NOMO-1 (cell line): ENCODE data around the gene HK2.
A peak's percentile ranks its signal among the peaks of the same experiment; 100 is the strongest.
"Not testable (repeated sequence)": the region's sequence is repeated elsewhere in the genome, so short reads cannot be mapped to it uniquely, and the experiment has no call there.

ENCODE experiments used
- DNase-seq, 2 experiments: peaks; one replicate each; lab custom pipeline; 2025; ENCODE audit not compliant: unreplicated experiment in 2 of 2; lab: John Stamatoyannopoulos, UW

HK2 gene

DNA sequence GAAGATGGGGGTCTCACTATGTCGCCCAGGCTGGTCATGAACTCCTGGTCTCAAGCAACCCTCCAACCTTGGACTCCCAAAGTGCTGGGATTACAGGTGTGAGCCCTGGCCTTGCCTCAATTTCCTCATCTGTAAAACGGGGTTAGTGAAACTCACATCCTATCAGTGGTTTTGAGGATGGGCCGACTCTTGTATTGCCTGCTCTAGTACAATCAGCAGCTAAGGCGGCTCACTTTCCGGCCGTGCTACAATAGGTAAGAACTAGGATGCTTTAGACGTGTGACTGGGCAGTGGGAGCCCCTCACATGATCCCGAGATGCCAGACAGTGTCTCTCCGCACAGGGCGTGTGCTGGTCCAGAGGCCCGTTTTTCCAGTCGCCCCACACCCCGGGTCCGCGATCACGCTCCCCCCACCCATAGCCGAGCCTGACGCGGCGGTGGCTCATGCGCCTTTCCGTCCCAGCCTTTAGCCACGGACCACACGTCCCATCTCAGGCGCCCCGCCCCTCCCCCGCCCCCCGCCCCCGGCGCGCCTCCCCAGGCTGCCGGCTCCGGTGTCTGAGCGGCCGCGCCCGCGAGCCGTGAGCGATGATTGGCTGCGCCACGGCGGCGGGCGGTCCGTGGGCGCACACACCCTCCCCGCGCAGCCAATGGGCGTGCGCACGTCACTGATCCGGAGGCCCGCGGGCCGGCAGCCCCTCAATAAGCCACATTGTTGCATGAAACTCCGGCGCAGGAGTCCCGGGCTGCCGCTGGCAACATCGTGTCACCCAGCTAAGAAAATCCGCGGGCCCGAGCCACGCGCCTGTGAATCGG is at the start of gene HK2:
TSS of gene HK2 (plus strand) at position 710 of the 816 bp plus-strand sequence. CDS start 454 bp downstream, outside the sequence.
- peak; percentile 89 to 97 for DNase-seq

GRCh38 chr2:74789271-74789670 is 44.7 kb upstream of the HK2 start:
- peak; percentile 56 to 75 for DNase-seq

- no peak for DNase-seq
Measured at GRCh38 chr2:74792282-74792681, 41.6 kb upstream of the HK2 start.

- DNase-seq = not testable (repeated sequence)
Measured at GRCh38 chr2:74794878-74795277, 39.0 kb upstream of the HK2 start.

DNA sequence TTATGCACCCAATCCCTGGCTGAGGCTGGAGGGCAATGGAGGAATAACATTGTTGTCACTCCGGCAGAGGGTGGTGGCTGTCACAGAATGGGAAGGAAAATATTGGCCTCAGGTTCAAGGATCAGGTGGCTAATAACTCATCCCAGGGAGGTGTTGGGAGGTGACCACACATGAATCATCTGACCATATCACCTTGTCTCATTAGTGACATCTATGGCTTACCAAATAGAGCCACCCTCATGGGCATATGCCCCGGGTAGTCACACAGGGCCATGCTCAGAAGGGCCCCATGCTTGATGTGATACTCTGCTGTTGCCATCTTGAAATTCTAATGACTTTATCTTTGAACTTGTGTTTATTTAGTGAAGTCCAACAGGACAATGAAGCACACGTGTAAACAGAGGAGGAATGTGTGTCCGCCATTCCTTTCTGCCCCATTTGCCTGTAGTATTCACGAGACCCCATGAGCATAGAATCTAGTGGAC is 27.5 kb upstream of the HK2 start:
- DNase-seq = no peak

DNA sequence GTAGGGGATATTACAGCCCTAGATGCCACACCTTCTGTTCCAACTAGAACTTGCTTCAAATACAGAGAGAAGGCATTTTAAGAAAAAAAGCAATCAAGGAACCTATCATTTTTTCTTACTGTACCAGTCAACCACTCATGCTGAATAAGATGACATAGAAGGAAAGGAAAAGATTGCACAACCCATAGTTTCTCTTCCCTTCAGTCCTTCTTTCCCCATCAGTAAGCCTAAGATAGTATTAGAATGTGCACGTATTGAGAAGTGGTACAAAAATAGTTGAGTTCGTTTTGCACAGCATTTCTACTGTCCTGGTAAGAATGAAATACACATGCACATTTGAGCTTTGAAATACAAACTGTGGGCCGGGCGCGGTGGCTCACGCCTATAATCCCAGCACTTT is 27.0 kb upstream of the HK2 start:
- peak; percentile 74 to 97 for DNase-seq

DNA sequence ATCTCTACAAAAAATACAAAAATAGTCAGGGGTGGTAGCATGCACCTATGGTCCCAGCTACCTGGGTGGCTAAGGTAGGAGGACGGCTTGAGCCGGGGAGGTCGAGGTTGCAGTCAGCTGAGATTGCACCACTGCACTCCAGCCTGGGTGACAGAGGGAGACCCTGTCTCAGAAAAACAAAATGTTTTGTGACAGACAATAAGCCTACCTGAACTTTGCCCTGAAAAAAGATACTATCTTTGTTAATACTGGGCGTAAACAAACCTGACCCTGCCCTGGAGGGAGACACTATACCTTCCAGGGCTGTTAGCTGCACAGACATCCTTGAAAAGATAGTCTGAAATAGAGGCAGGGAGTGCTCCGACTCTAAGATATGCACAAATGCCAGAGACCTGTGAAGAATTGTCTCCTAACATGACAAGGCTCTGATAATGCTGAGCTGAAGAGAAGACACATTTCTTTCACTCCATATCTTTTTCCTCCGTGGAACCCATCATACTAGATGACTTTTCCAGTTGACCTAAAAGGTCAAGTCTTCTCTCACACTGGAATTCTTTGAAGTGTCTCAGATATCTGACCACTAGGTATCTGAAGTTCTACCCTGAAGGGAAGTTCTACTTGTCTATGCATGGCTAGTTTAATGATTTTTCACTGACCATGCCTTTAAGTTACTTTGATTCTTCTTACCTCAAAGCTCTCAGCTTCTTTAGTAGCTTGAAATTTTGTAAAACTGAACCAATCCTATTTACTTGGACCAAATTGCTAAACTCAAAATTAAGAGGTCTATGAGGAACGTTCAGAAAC is 20.9 kb upstream of the HK2 start:
- no peak for DNase-seq

- DNase-seq = no peak
Measured at GRCh38 chr2:74814102-74814501, 19.8 kb upstream of the HK2 start.

- no peak for DNase-seq
Measured at GRCh38 chr2:74815941-74816340, 18.0 kb upstream of the HK2 start.

- DNase-seq = peak in 1 of 2 experiments; percentile 75
Measured at GRCh38 chr2:74816540-74817303, 17.2 kb upstream of the HK2 start.

GRCh38 chr2:74817304-74817675 is 16.6 kb upstream of the HK2 start:
- DNase-seq = peak; percentile 75 to 93

- DNase-seq = no peak
Measured at GRCh38 chr2:74819702-74820101, 14.2 kb upstream of the HK2 start.

DNA sequence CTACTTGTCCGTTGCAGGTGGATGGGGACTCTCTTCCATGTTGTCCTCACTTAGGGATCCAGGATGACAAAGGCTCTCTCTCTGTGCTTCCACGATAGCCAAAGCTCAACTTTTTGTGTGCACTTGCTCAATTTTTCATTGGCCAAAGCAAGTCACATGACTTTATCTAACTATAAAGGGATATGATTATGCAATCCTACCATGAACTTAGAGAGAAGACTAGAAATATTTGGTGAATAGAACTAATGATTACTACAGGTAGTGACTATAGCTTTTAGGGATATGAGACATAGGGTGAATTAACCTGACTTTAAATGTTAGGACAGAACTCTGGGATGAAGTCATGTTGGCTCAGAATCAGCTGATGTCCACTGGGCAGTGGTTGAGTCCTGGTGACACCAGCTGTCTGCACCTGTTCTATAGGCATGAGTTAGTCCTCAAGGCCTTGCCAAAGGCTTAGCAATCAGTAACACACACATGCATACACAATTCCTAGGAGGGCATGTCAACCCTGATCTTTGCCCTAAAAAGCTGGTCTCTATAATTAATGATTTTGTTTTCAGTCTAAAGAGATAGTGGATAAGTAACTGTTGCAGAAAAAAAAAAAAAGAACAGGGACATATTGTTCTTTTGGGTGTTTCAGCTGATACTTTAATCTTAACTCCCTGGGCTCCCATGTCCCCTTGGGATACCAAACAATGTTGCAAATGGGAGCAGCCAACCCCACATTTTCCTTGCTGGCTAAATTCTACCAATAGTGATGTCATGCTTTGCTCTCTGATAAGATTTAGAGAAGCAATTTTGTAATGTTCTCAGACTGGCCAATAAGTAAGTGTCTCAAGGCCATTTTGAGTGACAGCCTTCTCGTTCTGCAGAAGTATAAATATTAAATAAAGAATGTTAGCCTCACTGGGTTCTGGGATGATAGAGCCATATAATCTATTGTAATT is 12.5 kb upstream of the HK2 start:
- no peak for DNase-seq

- DNase-seq = no peak
Measured at GRCh38 chr2:74822771-74823566, 11.0 kb upstream of the HK2 start.

DNA sequence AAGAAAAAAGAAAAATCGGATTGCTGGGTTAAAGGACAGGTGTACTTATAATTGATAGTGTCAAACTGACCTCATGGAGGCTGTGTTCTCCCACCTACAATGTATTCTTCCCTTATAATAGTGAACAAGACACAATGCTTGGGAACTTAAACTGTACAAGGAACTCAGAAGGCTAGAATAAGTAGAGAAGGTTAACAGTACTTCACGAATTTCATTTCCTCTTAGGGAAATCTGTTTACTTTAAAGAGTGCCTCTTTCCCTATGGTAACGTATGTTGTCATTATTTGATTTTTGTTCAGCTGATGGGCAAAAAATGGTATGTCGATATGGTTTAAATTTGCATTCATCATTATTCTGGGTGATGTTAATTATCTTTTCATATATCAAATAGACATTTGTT is 9.2 kb upstream of the HK2 start:
- peak; percentile 34 to 90 for DNase-seq

DNA sequence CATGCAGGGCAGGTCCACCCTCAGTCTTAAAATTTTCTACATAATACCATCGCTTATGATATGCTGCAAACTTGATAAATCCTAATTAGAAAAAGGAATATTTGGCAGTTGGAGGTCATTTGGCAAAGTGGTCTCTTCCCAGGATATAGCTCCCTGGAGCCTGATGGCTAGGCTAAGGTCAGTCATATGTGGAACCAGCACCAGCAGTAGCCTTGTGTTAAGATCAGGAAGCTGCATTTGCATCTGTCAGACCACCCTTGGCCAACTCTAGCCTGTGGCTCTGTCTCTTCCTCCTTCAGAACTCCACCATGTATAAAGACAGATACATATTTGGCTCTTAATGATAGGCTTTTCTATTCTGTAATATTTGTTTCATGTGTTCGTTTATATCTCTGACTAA is 5.4 kb upstream of the HK2 start:
- no peak for DNase-seq

GRCh38 chr2:74831693-74832530 is 2.0 kb upstream of the HK2 start:
- DNase-seq = peak; percentile 23 to 63

- DNase-seq = peak in 1 of 2 experiments; percentile 26
Measured at GRCh38 chr2:74834234-74834791, 386 bp downstream of the HK2 start.
